CD4-positive, alpha-beta T cell treated with Interleukin-10 for 1 hour (primary cell): Measurements from ENCODE around the gene CCL16.

Experiments
- DNase-seq: peaks from one replicate; pipeline ENCODE4 v3.0.0-alpha.2; 2020

The CCL16 gene

GRCh38 chr17:35934760-35935159 is 46.5 kb downstream of the CCL16 start:
- DNase-seq, result no peak

- no peak for DNase-seq
These were observed 48.7 kb downstream of the CCL16 start for GRCh38 chr17:35932586-35932985.

GRCh38 chr17:35931794-35932425 is 49.4 kb downstream of the CCL16 start:
- no peak for DNase-seq

- DNase-seq, result peak; percentile 84
These were observed 50.9 kb downstream of the CCL16 start, which contains the start of gene RDM1 for GRCh38 chr17:35930211-35931065. Gene RDM1, minus strand, starts transcription at chr17:35930773. Its CDS starts 46 bp downstream, at chr17:35930727.

- DNase-seq, result no peak
These were observed 53.6 kb downstream of the CCL16 start for GRCh38 chr17:35927714-35928113.
